Activated naive CD8-positive, alpha-beta T cell treated with anti-CD3 and anti-CD28 coated beads, Interleukin-2, amount 10 ng/mL, durations not matched to agents 7 days and 5 days (primary cell): Measurements from ENCODE around the gene ANGEL2. TPM values are rescaled to one million over a fixed set of nuclear protein-coding genes. Genes with fewer than 3 reads are reported as not detected.
"Not testable (repeated sequence)": the region's sequence is repeated elsewhere in the genome, so short reads cannot be mapped to it uniquely, and the experiment has no call there.

ENCODE experiments used
- ATAC-seq: fragments of 150-1000 bp; cut with Tn5 transposase; one replicate; pipeline ENCODE4 v1.10.0; 2021; ENCODE audit warnings: low read depth, moderate library complexity
- POLR2A ChIA-PET: fragments of 350-600 bp; sonication (Branson Sonifier 250); formaldehyde crosslinking; loops from one replicate; lab custom pipeline; 2021; ENCODE audit warnings: antibody characterized with exemption; lab: Charles Lee
- DNase-seq: peaks from one replicate; pipeline ENCODE4 v3.0.0; 2021
- H3K27ac Mint-ChIP-seq: one replicate; pipeline ENCODE4 v1.8.0; 2022; ENCODE audit warnings: mild to moderate bottlenecking, mixed read lengths
- H3K27me3 Mint-ChIP-seq: one replicate; pipeline ENCODE4 v1.8.0; 2022; ENCODE audit warnings: mild to moderate bottlenecking, moderate library complexity, mixed read lengths
- H3K36me3 Mint-ChIP-seq: one replicate; pipeline ENCODE4 v1.8.0; 2021; ENCODE audit warnings: mild to moderate bottlenecking, mixed read lengths
- H3K4me1 Mint-ChIP-seq: one replicate; pipeline ENCODE4 v1.8.0; 2021; ENCODE audit warnings: mixed read lengths
- H3K4me3 Mint-ChIP-seq: one replicate; pipeline ENCODE4 v1.8.0; 2022; ENCODE audit warnings: mild to moderate bottlenecking, moderate library complexity, mixed read lengths
- H3K9me3 Mint-ChIP-seq: one replicate; pipeline ENCODE4 v1.8.0; 2021; ENCODE audit warnings: mixed read lengths
- total RNA-seq, 2 experiments: library from RNA; stranded (reverse); gene quantifications; one replicate each; pipeline ENCODE4 v1.2.3, GENCODE V29; 2021

ANGEL2 gene
- total RNA-seq, 2 experiments from 2014 or later, result 59.9 to 63.8 TPM

DNA sequence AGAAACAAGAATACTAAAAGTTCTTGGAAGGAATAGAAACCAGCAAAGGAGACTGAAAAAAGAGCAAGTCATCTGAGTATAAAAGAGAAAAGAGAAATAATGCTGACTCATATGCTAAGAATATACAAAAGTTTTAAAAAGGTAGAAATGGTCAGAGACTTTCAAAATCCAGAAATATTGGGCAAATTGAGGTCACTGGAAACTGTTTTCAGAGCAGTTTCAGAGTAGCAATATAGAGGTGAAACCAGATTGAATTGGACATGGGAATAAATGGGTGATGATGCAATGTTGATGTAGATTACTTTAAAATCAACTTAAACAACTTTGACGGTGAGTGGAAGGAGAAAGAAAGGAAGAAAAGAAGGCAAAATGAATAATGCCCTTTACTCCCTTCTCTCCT is 33.6 kb upstream of the ANGEL2 start:
- no peak for DNase-seq
- no peak overlapping the region for H3K27ac Mint-ChIP-seq
- H3K27me3 Mint-ChIP-seq, result peaks cover 11% of the 10 kb centered on the region
- H3K4me1 Mint-ChIP-seq, result peaks cover 22% of the 10 kb centered on the region
- POLR2A ChIA-PET, result no interaction called here
- H3K36me3 Mint-ChIP-seq, result peaks cover 12% of the 10 kb centered on the region
- peaks cover 4% of the 10 kb centered on the region for H3K9me3 Mint-ChIP-seq
- ATAC-seq, result no peak
- no peak overlapping the region for H3K4me3 Mint-ChIP-seq

DNA sequence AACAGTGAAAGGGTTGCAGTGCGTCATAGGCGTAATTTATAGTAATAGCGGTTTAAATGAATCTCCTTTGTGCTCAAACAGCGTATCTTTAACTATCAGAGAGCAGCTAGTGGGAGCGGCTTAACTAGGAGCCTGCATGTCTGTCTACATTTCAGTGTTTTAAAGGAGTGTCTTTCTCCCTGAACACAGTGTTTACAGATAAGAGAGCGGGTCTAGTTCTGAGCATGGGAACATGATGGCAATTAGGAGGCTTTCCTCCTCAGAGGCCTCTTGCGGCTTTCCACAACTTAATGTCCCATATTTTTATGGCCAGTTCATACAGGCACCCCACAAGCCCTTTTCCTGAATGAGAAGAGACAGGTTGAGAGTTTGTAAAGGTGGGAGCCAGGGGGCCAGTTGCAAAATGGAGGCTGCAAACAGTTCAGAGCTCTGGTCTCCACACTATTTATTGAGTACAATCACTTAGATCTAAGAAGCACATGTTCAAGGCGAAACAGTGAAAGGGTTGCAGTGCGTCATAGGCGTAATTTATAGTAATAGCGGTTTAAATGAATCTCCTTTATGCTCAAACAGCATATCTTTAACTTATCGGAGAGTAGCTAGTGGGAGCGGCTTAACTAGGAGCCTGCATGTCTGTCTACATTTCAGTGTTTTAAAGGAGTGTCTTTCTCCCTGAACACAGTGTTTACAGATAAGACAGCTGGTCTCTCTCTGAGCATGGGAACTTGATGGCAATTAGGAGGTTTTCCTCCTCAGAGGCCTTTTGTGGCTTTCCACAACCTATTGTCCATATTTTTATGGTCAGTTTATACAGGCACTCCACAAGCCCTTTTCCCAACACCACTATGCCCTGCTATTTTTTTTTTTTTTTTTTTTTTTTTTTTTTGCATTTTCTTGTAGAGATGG is 29.9 kb upstream of the ANGEL2 start:
- DNase-seq, H3K9me3 Mint-ChIP-seq, POLR2A ChIA-PET, H3K4me3 Mint-ChIP-seq, ATAC-seq, H3K36me3 Mint-ChIP-seq, H3K27ac Mint-ChIP-seq: not testable (repeated sequence)
- Mint-ChIP-seq H3K27me3 (peaks cover 16% of the 10 kb centered on the region), H3K4me1 (peaks cover 11% of the 10 kb centered on the region)

DNA sequence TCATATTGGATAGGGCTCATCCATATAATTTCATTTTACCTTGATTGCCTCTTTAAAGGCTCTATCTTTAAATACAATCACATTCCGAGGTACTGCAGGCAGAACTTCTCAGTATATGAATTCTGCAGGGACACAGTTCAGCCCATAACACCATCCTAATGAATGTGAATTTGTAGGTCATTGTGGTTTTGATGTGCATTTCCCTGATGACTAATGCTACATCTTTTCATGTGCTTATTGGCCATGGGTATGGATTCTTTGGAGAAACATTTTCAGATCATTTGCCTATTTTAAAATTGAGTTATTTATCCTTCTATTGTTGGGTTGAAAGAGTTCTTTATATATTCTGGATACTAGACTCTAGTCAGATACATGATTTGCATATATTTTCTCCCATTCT is 25.8 kb upstream of the ANGEL2 start:
- DNase-seq, result no peak
- H3K27me3 Mint-ChIP-seq, result peaks cover 12% of the 10 kb centered on the region
- peaks cover 2% of the 10 kb centered on the region for H3K36me3 Mint-ChIP-seq
- no peak overlapping the region for H3K27ac Mint-ChIP-seq
- H3K4me1 Mint-ChIP-seq, result peaks cover 5% of the 10 kb centered on the region
- no peak for ATAC-seq
- POLR2A ChIA-PET, result interaction anchor here (1.0 kb wide), 1 partner anchor 10 kb away, joined by 3 read pairs; the partner anchor contains the start of gene RPS6KC1
- no peak overlapping the region for H3K4me3 Mint-ChIP-seq
- H3K9me3 Mint-ChIP-seq, result no peaks in the 10 kb centered on the region

- Mint-ChIP-seq H3K9me3 (peaks cover 3% of the 10 kb centered on the region), H3K27ac (no peak overlapping the region), H3K27me3 (peaks cover 44% of the 10 kb centered on the region), H3K36me3 (peaks cover 1% of the 10 kb centered on the region), H3K4me1 (no peaks in the 10 kb centered on the region), H3K4me3 (no peak overlapping the region)
- no peak for ATAC-seq
- no peak for DNase-seq
- POLR2A ChIA-PET, result no interaction called here
These were observed 19.9 kb upstream of the ANGEL2 start for GRCh38 chr1:213035573-213035972.

DNA sequence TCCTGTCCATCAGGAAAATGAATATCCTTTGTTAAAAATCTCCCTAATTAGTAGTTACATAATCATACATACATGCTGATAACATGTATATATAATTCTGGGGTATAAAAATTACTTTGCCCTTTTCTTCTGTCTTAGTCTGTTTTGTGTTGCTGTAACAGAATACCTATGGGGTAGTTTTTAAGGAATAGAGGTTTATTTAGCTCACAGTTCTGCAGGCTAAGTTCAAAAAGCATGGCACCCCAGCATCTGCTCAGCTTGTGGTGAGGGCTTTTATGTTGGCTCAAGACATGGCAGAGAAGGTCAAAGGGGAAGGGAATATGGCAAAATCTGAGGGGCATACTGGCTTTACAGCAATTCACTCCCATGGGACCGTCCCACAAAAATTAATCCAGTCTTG is 19.0 kb upstream of the ANGEL2 start:
- POLR2A ChIA-PET, result no interaction called here
- Mint-ChIP-seq H3K27me3 (peaks cover 50% of the 10 kb centered on the region), H3K4me3 (no peak overlapping the region), H3K27ac (no peak overlapping the region), H3K36me3 (peaks cover 1% of the 10 kb centered on the region), H3K9me3 (peaks cover 3% of the 10 kb centered on the region), H3K4me1 (no peaks in the 10 kb centered on the region)
- ATAC-seq (no peak), DNase-seq (no peak)

DNA sequence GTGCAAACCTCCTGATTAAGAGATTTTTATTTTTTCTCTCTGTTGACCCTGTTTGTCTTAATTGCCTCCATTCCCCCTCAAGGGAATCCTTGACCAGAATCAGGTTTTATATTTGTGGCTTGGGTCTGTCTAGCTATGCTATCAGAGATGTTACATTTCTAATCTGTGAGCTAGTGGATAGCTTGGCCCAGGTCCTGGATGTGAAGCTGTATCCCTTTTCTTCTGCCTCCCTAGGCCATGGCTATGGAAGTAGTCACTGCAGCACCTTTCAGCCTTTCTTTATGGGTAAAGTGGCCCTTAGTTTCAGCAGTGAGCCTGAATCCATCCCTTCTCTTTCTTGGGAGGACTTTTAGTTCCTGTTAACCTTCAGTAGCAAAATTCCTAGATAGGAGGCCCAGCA is 17.0 kb upstream of the ANGEL2 start:
- H3K27ac Mint-ChIP-seq, result no peak overlapping the region
- POLR2A ChIA-PET, result no interaction called here

DNA sequence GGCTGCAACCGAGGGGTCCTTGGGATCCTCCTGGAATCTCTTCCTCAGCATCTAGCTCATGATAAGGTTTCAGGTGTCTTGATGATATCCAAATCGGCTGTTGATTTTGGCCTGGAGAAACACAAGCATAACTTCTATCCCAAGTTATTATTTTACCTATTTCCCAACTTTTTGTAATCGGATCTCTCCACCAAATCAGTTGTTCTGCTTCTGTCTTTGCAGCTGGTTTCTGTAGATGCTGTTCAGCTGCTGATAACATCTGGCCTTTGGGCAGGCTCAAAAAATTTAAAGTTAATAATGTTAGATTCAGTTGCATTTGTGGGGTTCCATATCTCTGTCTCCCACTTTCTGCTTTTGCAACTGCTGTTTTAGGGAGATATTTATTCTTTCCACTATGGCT is 11.4 kb upstream of the ANGEL2 start:
- DNase-seq, ATAC-seq, H3K27ac Mint-ChIP-seq, H3K9me3 Mint-ChIP-seq, H3K4me3 Mint-ChIP-seq, POLR2A ChIA-PET, H3K4me1 Mint-ChIP-seq, H3K36me3 Mint-ChIP-seq: not testable (repeated sequence)
- H3K27me3 Mint-ChIP-seq, result peaks cover 48% of the 10 kb centered on the region

More for the DNA sequence above, 17.0 kb upstream of the ANGEL2 start:
- H3K4me3 Mint-ChIP-seq, result no peak overlapping the region
- no peak for ATAC-seq
- H3K36me3 Mint-ChIP-seq, result peaks cover 1% of the 10 kb centered on the region
- peaks cover 3% of the 10 kb centered on the region for H3K9me3 Mint-ChIP-seq
- no peak for DNase-seq
- H3K27me3 Mint-ChIP-seq, result peaks cover 57% of the 10 kb centered on the region
- no peaks in the 10 kb centered on the region for H3K4me1 Mint-ChIP-seq

DNA sequence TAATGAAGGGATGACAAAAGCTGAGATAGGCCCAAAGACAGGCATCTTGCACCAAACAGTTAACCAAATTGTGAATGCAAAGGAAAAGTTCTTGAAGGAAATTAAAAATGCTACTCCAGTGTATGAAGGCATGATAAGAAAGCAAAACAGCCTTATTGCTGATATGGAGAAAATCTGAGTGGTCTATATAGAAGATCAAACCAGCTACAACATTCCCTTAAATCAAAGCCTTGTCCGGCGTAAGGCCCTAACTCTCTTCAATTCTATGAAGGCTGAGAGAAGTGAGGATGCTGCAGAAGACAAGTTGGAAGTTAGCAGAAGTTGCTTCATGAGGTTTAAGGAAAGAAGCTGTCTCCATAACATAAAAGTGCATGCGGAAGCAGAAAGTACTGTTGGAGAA is 4.3 kb upstream of the ANGEL2 start:
- H3K27me3 Mint-ChIP-seq, result peaks cover 18% of the 10 kb centered on the region
- no peaks in the 10 kb centered on the region for H3K9me3 Mint-ChIP-seq
- no peaks in the 10 kb centered on the region for H3K36me3 Mint-ChIP-seq
- ATAC-seq, result no peak
- DNase-seq, result no peak
- POLR2A ChIA-PET, result no interaction called here
- H3K27ac Mint-ChIP-seq, result no peak overlapping the region
- peaks cover 6% of the 10 kb centered on the region for H3K4me1 Mint-ChIP-seq
- H3K4me3 Mint-ChIP-seq, result no peak overlapping the region

DNA sequence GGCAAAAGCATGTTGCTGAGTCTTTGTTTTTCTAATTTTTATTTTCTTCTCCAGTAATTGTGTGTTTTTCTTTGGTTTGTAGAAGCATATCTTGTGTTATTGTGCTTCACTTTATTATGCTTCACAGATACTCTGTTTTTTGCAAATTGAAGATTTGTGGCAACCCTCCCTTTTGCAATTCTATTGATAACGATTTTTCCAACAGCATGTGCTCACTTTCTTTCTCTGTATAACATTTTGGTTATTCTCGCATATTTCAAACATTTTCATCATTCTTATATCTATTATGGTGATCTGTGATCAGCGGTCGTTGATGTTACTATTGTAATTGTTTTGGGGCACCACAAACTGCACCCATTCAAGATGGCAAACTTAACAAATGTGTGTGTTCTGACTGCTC is 3.8 kb upstream of the ANGEL2 start:
- ATAC-seq, result no peak
- Mint-ChIP-seq H3K9me3 (no peaks in the 10 kb centered on the region), H3K4me3 (no peak overlapping the region), H3K4me1 (peaks cover 10% of the 10 kb centered on the region), H3K27ac (no peak overlapping the region), H3K27me3 (peaks cover 18% of the 10 kb centered on the region), H3K36me3 (no peaks in the 10 kb centered on the region)
- DNase-seq, result no peak
- POLR2A ChIA-PET, result no interaction called here

- Mint-ChIP-seq H3K36me3 (peaks cover 5% of the 10 kb centered on the region), H3K9me3 (no peaks in the 10 kb centered on the region), H3K27ac (no peak overlapping the region), H3K27me3 (peaks cover 11% of the 10 kb centered on the region), H3K4me1 (peaks cover 20% of the 10 kb centered on the region), H3K4me3 (no peak overlapping the region)
- DNase-seq, result no peak
- POLR2A ChIA-PET, result no interaction called here
- no peak for ATAC-seq
These were observed 2.0 kb upstream of the ANGEL2 start for GRCh38 chr1:213017447-213018273.

- POLR2A ChIA-PET, result interaction anchor here (1.3 kb wide), 1 partner anchor 37 kb away, joined by 3 read pairs; the partner anchor contains the start of gene RPS6KC1
- H3K4me3 Mint-ChIP-seq, result peak overlapping the region; percentile 100
- ATAC-seq, result no peak
These were observed 1.0 kb downstream of the ANGEL2 start for GRCh38 chr1:213014642-213015041.

GRCh38 chr1:213008564-213008963 is 7.1 kb downstream of the ANGEL2 start:
- H3K36me3 Mint-ChIP-seq, result peaks cover 37% of the 10 kb centered on the region
- peak; percentile 82 for ATAC-seq
- peak overlapping the region; percentile 7 for H3K4me3 Mint-ChIP-seq
- no peaks in the 10 kb centered on the region for H3K27me3 Mint-ChIP-seq
- POLR2A ChIA-PET, result no interaction called here
- H3K9me3 Mint-ChIP-seq, result no peaks in the 10 kb centered on the region
- peak overlapping the region; percentile 43 for H3K27ac Mint-ChIP-seq
- H3K4me1 Mint-ChIP-seq, result peaks cover 26% of the 10 kb centered on the region
- DNase-seq, result no peak

More at GRCh38 chr1:213014642-213015041, 1.0 kb downstream of the ANGEL2 start:
- Mint-ChIP-seq H3K27me3 (no peaks in the 10 kb centered on the region), H3K9me3 (no peaks in the 10 kb centered on the region), H3K36me3 (peaks cover 24% of the 10 kb centered on the region), H3K27ac (peak overlapping the region; percentile 99), H3K4me1 (peaks cover 30% of the 10 kb centered on the region)
- no peak for DNase-seq

- DNase-seq (no peak), ATAC-seq (no peak)
- Mint-ChIP-seq H3K27me3 (no peaks in the 10 kb centered on the region), H3K27ac (no peak overlapping the region), H3K4me3 (no peak overlapping the region), H3K4me1 (peaks cover 5% of the 10 kb centered on the region), H3K36me3 (peaks cover 25% of the 10 kb centered on the region), H3K9me3 (no peaks in the 10 kb centered on the region)
- POLR2A ChIA-PET, result no interaction called here
These were observed 12.4 kb downstream of the ANGEL2 start for GRCh38 chr1:213003256-213003655.
